MCF 10A (cell line): ENCODE results near the gene BCAS3. TPM values are rescaled to one million over a fixed set of nuclear protein-coding genes. Genes with fewer than 3 reads are reported as not detected.

Source experiments
- BruUV-seq: library from RNA; stranded (reverse); fragments of 400-500 nt; replicated peaks from 2 replicates; lab custom pipeline; 2021; lab: Mats Ljungman, UMichigan
- CTCF ChIA-PET: fragments of 300-600 bp; sonication (Branson Sonifier 250); formaldehyde crosslinking; extraction: SDS; loops from one replicate; lab custom pipeline; 2021; ENCODE audit warnings: antibody characterized with exemption, inconsistent platforms; lab: Yijun Ruan, JAX
- POLR2A ChIA-PET: fragments of 300-600, 350-650 bp; sonication (Branson Sonifier 250); formaldehyde crosslinking; extraction: SDS; loops from one replicate; lab custom pipeline; 2020; ENCODE audit warnings: antibody characterized with exemption, inconsistent platforms; lab: Yijun Ruan, JAX
- DNase-seq: peaks from one replicate; pipeline ENCODE4 v3.0.0-alpha.2; 2018; ENCODE audit not compliant: unreplicated experiment
- H3K27ac Mint-ChIP-seq: one replicate; pipeline ENCODE4 v1.8.0; 2022; ENCODE audit warnings: mild to moderate bottlenecking, low read depth, mixed read lengths; ENCODE audit not compliant: unreplicated experiment
- H3K27me3 Mint-ChIP-seq: one replicate; pipeline ENCODE4 v1.8.0; 2022; ENCODE audit warnings: mixed read lengths; ENCODE audit not compliant: insufficient read depth, unreplicated experiment
- H3K36me3 Mint-ChIP-seq: one replicate; pipeline ENCODE4 v1.8.0; 2022; ENCODE audit warnings: mild to moderate bottlenecking, moderate library complexity, mixed read lengths; ENCODE audit not compliant: insufficient read depth, unreplicated experiment
- H3K4me1 Mint-ChIP-seq: one replicate; pipeline ENCODE4 v1.8.0; 2022; ENCODE audit warnings: mixed read lengths; ENCODE audit not compliant: insufficient read depth, unreplicated experiment
- H3K4me3 Mint-ChIP-seq: one replicate; pipeline ENCODE4 v1.8.0; 2022; ENCODE audit warnings: mild to moderate bottlenecking, moderate library complexity, mixed read lengths; ENCODE audit not compliant: unreplicated experiment
- H3K9me3 Mint-ChIP-seq: one replicate; pipeline ENCODE4 v1.8.0; 2022; ENCODE audit warnings: mixed read lengths; ENCODE audit not compliant: unreplicated experiment
- intact Hi-C: fragments of 100-400 bp; cut with micrococcal nuclease; formaldehyde crosslinking; loops from 2 replicates; pipeline ENCODE4 v1.14.1; 2022
- total RNA-seq: library from RNA; stranded (reverse); gene quantifications from 2 replicates; pipeline ENCODE4 v1.2.3, GENCODE V29; 2022
- TF ChIP-seq, protein P1 (sequence below): fragments of 200-600 bp; IDR thresholded peaks from one replicate; pipeline ENCODE4 v1.8.0; 2022; ENCODE audit warnings: antibody characterized with exemption, mild to moderate bottlenecking; ENCODE audit not compliant: unreplicated experiment

Gene BCAS3
- total RNA-seq, 1 experiment from 2014 or later = 14.6 TPM

DNA sequence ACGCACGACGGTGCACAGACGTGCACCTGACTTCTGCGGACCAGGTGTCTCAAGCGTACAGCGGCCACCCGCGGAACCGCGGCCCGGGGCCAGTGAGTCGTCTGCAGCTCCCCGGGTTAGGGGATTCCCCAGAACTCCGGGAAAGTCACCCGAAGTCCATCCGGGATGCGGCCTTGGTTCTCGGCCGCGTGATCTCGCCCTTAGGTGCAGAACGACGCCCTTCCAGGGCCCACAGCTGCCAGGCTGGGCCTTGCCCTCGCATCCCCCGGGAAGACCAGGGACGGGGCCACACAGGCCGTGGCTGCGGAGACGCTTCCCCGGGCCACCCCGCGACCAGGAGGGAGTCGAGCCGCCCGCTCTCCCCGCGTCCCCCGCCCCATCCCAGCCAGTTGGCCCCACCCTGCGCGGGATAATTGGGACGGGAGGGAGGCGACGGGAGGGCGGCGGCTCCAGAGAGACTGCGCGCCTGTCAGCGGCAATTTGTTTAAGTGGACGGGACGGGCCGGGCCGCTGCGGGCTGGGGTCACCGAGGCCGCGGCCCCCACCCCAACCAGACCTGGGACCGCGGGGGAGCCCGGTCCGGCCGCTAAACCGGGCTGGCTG, 718.4 kb downstream of the BCAS3 start:
- no TSS peak for BruUV-seq
- Mint-ChIP-seq H3K9me3 (no peaks in the 10 kb centered on the region), H3K27me3 (no peaks in the 10 kb centered on the region), H3K4me3 (no peak overlapping the region), H3K4me1 (no peaks in the 10 kb centered on the region), H3K36me3 (peaks cover 11% of the 10 kb centered on the region), H3K27ac (no peak overlapping the region)
- DNase-seq = no peak
- ChIA-PET POLR2A (interaction anchor here (0.7 kb wide), 1 partner anchor 303 kb away, joined by 3 read pairs; no protein-coding TSS in a partner anchor), CTCF (no interaction called here)
- intact Hi-C loops = no loop called here
- TF ChIP-seq, protein P1, sequence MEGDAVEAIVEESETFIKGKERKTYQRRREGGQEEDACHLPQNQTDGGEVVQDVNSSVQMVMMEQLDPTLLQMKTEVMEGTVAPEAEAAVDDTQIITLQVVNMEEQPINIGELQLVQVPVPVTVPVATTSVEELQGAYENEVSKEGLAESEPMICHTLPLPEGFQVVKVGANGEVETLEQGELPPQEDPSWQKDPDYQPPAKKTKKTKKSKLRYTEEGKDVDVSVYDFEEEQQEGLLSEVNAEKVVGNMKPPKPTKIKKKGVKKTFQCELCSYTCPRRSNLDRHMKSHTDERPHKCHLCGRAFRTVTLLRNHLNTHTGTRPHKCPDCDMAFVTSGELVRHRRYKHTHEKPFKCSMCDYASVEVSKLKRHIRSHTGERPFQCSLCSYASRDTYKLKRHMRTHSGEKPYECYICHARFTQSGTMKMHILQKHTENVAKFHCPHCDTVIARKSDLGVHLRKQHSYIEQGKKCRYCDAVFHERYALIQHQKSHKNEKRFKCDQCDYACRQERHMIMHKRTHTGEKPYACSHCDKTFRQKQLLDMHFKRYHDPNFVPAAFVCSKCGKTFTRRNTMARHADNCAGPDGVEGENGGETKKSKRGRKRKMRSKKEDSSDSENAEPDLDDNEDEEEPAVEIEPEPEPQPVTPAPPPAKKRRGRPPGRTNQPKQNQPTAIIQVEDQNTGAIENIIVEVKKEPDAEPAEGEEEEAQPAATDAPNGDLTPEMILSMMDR = no peak

GRCh38 chr17:61396586-61397085, 719.0 kb downstream of the BCAS3 start:
- intact Hi-C loops = no loop called here
- Mint-ChIP-seq H3K27ac (no peak overlapping the region), H3K36me3 (peaks cover 11% of the 10 kb centered on the region), H3K4me3 (no peak overlapping the region), H3K27me3 (no peaks in the 10 kb centered on the region), H3K4me1 (no peaks in the 10 kb centered on the region), H3K9me3 (no peaks in the 10 kb centered on the region)
- CTCF ChIA-PET = interaction anchor here (0.6 kb wide), 1 partner anchor 409 kb away, joined by 3 read pairs; no protein-coding TSS in a partner anchor
- POLR2A ChIA-PET = no interaction called here
- no TSS peak for BruUV-seq
- TF ChIP-seq, protein P1 = no peak
- DNase-seq = no peak

DNA sequence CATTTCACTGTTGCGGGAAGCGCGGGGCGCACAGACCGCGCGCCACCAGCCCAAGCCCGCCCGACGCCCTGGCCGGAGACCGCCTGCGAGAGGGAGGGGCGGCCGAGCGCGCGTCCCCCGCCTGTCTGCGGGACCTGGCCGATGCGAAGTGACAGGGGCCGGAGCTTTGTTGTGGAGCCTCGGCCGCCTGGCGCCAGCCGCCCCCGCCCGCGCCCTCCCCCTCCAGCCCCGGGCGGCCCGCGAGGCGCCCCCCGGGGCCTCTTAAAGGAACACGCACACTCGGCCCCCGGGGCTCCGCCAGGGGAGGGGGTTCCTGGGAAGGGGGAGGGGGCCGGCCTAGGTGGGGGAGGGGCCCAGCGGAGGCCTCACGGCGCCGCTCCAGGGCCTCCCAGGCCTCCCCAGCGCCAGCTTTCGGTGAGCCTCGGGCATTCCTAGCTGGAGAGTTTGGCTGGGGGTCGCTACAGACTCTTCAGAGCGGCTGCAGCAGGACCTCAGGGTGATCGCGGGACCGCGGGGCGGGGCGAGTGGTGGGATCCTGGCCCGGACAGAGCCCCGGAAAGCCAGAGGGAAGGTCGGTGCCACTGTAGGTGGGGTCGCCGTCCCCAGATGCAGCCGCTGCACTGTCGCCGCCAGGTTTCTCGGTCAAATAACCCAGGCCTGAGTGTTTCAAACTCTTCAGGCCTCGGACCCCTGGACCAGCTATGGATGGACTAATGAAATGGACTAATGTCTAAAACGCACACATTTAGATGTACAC, 719.6 kb downstream of the BCAS3 start:
- H3K36me3 Mint-ChIP-seq = peaks cover 11% of the 10 kb centered on the region
- H3K9me3 Mint-ChIP-seq = no peaks in the 10 kb centered on the region
- BruUV-seq = no TSS peak
- no peak overlapping the region for H3K27ac Mint-ChIP-seq
- no peaks in the 10 kb centered on the region for H3K4me1 Mint-ChIP-seq
- no peaks in the 10 kb centered on the region for H3K27me3 Mint-ChIP-seq
- POLR2A ChIA-PET = no interaction called here
- no peak for DNase-seq
- CTCF ChIA-PET = interaction anchor here (0.6 to 0.7 kb wide), 3 partner anchors 11 to 681 kb away, joined by 3 to 4 read pairs (median 3); no protein-coding TSS in a partner anchor
- intact Hi-C loops = no loop called here
- H3K4me3 Mint-ChIP-seq = peak overlapping the region; percentile 76
- TF ChIP-seq, protein P1 = no peak

- Mint-ChIP-seq H3K9me3 (no peaks in the 10 kb centered on the region), H3K4me1 (no peaks in the 10 kb centered on the region), H3K4me3 (peak overlapping the region; percentile 76), H3K27me3 (no peaks in the 10 kb centered on the region), H3K36me3 (peaks cover 11% of the 10 kb centered on the region), H3K27ac (no peak overlapping the region)
- BruUV-seq = no TSS peak
- peak; percentile 16 for DNase-seq
- TF ChIP-seq, protein P1 = no peak
- CTCF ChIA-PET = interaction anchor here (0.6 to 1.5 kb wide), 7 partner anchors 9 to 883 kb away, joined by 3 to 5 read pairs (median 4); no protein-coding TSS in a partner anchor
- intact Hi-C loops = no loop called here
- POLR2A ChIA-PET = interaction anchor here (0.7 to 2.5 kb wide), 12 partner anchors 12 to 722 kb away, joined by 3 to 11 read pairs (median 3); partner anchors contain the start of gene BCAS3
Observed at GRCh38 chr17:61398721-61399130, 721.1 kb downstream of the BCAS3 start.
